GM18520 (cell line): ENCODE data around the gene ADH6.
"Not testable (repeated sequence)": the region's sequence is repeated elsewhere in the genome, so short reads cannot be mapped to it uniquely, and the experiment has no call there.

Source experiments
- ATAC-seq: cut with Tn5 transposase; IDR thresholded peaks from one replicate; pipeline ENCODE4 v1.9.1; 2021; ENCODE audit not compliant: unreplicated experiment

ADH6 gene

DNA sequence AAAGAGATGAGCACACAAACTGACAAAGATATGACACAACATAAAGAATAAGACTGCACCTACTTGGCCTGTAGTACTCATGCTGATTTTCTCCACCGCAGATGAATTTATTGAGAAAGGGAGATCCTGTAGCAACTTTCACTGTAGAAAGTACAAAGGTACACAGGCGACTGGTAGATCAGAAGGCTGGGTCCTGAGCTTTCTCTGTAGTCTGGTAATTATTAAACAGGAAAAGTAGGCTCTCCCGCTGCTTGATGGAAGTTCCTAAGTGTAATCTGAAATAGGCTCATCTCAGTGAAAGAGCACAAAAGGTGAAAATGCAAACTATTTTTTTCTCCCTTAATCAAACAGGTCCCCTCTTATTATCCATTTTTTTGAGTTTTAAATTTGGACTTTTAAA lies at the start of gene ADH6:
TSS of gene ADH6 (minus strand) at position 175 of the 400 bp plus-strand sequence. CDS start at position 81, 94 bp downstream.
- no peak for ATAC-seq

DNA sequence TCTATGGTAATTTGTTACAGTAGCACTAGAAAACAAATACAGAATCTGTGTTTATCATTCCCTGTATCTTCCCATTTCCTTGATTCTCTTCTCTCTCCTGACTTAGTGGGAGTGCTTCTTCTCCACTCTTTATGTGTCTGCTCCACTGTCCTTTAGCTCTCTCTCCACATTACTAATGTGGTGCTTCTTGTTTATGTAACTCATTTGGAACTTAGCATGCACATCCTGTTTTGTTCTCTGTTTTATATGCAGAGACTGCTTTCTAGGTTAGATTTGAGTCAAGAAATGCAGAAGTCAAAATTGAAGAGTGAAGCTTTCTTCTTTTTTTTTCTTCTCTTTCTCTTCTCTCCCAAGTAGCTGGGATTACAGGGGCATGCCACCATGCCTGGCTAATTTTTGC lies 45.9 kb upstream of the ADH6 start:
- ATAC-seq = no peak

DNA sequence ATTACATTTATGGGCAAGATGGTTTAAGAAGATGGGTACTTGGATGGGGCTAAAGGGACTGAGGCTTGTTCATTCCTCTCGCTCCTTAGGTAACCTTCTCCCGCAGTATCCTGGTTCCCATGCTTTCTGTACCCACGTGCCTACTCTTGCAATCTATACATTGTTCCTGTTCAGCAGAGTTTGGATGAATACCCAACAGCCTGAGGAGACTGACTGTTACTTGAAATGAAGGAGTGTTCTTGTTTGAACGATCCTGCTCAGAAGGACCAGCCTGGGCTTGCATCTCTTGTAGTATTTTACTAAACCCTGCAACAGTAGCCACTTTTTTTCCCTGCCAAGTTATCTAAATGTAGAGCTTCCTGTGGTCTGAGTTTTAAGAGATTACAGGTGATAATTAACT lies 33.7 kb upstream of the ADH6 start:
- ATAC-seq = no peak

DNA sequence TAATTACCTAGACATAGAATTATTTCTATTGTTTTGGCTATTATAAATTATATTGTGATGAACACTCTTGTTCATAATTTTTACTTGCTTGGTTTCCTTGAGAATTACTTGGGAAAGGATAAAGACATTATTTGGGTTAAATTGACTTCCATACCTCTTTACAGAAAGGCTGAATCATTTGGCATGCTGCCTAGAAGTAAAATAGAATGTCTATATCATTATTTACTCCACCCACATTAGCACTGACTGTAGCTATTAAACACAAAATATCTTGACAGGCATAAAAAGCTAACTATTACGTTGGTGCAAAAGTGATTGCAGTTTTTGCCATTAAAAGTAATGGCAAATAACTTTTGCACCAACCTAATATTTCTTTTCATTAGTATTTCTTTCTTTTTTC lies 29.7 kb upstream of the ADH6 start:
- no peak for ATAC-seq

DNA sequence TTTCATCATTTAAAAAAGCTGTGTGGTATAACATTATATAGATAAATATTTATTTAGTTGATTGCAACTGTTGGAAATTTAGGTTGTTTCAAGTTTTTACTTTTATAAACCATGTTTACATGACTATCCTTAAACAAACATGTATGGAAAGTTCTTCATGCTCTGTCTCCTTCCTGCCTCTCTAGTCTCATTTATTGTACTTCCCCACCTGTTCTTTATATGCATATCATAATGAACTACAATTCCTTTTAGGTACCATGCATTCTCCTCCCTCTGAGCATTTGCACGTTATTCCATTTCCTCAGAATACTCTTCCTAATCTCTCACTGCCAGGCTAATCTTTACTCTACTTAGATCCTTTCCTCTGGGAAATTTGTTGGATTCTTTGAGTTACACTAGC lies 16.9 kb upstream of the ADH6 start:
- ATAC-seq = no peak

DNA sequence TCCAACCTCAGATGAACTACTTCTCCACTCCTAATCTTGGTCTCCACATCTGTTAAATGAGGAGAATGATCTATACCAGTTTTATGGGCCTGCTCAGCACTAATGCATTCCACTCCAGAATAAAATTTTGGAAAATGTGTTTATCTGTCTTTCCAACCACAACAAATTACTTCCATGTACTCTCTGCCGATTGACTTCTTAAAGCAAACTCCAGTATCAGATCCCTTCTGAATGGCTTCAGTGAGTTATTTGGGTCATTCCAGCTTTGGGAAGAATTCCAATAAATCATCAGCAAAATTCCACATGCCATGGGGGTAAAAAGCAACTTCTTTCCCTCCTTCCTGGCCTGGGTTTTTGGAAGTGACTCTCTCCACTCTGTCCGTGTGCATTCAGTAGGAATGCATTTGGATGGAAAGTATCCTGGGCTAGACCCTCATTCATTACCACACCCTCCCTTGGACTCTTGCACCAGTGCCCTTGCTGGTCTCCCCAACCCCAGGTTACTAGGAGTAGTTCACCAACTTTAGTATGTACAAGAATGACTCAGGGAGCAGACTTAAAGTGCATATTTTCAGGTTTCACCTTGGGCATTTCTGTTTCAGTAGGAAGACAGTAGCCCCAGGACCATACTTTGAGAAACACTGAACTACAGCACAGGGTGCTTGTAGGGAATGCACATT lies 15.4 kb upstream of the ADH6 start:
- ATAC-seq = no peak

DNA sequence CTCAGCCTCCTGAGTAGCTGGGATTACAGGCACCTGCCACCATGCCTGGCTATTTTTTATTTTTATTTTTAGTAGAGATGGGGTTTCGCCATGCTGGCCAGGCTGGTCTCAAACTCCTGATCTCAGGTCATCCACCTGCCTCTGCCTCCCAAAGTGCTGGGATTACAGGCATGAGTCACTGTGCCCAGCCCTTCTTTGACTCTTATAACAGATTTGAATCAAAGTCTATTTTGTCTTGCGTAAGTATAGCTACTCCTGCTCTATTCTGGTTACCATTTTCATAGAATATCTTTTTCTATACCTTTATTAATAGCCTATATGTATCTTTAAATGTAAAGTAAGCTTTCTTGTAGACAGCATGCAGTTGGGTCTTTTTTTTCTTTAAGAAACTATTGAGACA lies 14.4 kb upstream of the ADH6 start:
- not testable (repeated sequence) for ATAC-seq

DNA sequence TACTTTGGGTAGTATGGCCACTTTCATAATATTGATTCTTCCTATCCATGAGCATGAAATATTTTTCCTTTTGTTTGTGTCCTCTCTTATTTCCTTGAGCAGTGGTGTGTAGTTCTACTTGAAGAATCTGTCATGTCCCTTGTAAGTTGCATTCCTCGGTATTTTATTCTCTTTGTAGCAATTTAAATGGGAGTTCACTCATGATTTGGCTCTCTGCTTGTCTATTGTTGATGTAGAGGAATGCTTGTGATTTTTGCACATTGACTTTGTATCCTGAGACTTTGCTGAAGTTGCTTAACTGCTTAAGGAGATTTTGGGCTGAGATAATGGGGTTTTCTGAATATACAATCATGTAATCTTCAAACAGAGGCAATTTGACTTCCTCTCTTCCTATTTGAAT lies 9.7 kb upstream of the ADH6 start:
- not testable (repeated sequence) for ATAC-seq

DNA sequence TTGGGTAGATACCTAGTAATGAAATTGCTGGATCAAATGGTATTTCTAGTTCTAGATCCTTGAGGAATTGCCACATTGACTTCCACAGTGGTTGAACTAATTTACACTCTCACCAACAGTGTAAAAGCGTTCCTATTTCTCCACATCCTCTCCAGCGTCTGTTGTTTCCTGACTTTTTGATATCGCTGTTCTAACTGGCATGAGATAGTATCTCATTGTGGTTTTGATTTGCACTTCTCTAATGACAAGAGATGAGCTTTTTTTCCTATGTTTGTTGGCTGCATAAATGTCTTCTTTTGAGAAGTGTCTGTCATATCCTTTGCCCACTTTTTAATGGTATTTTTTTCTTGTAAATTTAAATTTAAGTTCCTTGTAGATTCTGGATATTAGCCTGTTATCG lies 8.6 kb upstream of the ADH6 start:
- not testable (repeated sequence) for ATAC-seq

DNA sequence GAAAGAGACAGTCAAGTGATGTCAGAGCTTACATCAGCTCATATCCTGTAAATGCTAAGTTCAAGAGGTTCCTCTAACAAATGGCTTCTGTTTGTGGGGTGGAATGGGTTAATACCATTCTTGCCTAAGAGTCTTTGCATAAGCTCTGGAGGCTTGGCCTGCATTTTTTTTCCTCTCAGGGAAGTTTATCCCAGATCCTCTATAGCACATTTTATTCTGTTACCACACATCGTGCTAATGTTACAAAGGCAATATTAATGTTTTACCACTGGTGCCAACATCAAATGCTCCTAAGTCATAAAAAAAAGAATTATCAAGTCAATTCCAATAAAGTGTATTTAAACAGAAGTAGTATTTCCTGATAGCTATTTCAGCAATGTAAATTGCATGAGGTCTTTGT lies 2.9 kb upstream of the ADH6 start:
- ATAC-seq = no peak

DNA sequence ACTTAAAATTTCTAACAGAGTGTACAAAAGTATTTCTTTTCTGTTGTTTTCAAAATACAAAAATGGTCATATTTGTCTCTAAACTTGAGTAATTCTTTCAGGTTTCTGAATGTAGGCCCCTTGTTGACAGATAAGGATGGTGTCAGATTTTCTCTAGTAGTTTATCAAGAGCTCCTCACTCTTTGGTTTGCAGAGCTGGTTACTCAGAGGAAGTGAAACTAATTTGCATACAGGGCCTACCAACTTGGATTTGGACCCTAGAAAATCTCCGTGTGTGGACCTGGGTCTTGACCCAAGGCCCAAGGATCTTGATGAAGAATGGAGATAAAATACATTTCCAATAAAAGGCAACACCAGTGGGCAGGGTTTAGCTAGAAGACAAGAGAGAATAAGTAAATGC lies 433 bp upstream of the ADH6 start:
- ATAC-seq = no peak

DNA sequence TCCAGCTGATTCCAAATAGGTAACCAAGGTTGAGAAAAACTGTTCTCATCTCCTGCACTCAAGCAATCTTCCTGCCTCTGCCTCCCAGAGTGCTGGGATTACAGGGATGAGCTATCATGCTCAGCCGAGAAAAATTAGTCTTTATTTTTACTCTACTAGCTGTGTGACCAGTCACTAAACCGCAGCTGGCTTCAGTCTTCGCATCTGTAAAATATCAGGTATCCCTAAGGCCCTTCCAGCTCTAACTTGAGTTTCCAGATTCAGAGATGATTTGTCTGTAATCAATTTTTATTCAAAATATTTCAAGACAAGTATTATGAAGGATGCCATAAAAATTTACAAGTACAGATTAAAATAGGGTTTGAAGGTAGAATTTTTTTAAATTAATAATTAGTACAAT lies 3.5 kb downstream of the ADH6 start:
- ATAC-seq = no peak

DNA sequence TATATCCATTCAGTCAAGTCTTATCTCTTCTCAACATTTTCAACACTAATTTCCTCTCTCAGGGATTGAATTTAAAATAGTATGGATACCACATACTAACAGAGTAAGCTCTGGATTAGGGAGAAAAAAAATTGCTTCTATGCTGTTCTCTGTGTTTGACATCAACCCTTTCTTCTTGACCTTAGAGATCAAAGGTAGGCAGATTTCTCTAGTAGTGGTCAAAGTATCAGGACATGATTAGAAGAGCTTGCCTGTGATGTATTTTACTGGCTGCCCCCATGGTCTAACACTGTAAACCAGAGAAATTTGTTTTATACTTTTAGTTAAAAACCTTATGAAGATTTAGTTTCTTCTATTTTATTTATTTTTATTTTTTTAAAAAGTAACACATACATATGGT lies 8.3 kb downstream of the ADH6 start:
- no peak for ATAC-seq

DNA sequence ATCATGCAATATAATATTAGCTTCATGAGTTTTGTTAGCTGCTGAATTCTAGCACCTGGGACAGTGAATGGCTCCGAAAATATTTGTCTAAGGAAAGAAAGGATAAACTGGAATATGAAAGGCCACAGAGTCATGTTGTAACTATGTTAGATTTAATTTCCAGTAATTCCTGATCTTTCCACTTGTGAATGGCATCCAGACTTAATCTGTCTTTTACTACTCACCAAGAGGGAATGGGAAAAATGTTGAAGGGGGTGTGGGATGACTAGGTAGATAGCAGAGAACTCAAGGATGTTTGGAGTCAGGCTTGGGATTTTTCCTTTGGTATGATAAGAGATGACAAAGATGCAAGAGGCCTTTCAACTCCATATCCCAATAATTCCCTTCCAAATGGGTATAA lies 9.4 kb downstream of the ADH6 start:
- ATAC-seq = no peak

DNA sequence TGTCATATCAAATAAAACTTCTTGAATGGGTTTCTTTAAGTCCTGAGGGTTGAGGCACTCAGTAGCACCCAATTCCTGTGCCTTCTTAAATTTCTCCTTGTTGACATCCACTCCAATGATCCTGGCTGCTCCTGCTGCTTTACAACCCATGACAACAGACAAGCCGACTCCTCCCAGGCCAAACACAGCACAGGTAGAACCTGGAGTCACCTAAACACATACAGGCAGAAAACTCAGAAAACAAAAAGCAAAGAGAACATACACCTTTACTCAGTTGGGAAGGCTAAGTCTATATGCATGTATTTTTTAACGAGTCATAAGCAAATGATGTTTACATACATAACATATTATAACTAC lies 10.3 kb downstream of the ADH6 start:
- ATAC-seq = no peak

DNA sequence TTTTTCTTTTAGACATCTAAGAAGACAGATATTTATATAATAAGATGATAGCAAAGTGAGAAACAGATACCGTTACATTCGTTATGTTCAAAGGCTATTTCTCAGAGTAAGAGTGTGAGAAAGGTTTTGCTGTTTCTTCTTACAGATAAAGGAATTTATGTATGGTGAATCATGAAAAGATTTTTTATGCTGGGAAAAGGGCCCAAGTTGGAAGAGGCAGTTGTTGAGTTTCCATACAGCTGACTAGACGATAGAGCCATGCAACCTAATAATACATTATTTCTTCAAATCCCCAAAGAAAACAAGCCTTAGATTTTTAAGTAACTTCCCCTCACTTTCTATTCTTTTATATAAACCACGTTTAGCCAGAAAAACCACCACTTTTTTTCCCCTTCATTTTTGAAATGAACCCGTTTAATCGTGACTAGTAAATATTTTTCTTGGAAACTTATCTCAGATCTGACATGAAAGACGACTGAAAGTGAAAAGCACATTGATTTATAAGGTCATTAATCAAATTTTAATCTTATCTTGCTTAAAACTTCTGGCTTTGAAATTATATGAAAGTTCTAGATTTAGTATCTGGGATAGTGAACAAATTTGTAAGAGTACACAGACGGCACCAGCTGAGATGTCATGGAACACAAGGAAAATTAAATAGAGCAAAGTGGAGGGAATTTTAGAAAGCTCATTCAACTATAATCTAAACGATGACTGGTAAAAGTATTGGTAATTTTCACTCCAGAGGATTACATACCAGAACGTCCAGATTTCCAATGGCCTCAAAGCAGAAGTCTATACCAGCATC lies 10.9 kb downstream of the ADH6 start:
- no peak for ATAC-seq

DNA sequence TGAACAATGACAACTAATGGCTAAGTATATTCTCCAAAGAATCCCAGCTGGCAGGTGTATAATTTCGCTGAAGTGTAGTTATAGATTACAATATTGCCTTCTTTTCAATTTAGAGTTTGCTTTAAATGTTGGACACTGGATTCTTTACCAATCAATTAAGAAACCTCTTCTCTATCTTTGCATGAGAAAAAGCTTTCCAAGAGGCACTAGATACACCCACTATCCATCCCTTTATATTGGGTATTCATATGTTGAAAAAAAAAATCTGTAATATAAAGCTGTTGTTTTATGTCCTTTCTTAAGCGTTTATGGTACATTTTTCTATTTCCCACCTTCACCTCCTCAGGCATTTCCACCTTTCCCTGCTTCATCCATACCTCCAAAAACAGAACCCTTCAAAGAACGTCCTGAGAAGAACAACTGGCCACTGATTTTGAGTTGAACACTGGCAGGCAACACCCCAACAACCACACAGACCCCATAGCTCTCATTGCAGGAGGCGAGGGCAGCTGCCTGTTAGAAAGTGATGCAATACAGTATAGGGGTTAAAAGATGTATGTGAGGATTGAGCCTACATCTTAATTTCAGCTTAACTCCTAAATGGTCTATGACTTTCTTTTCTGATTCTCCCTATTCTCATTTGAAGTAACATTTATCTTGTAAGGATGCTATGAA lies 11.8 kb downstream of the ADH6 start:
- no peak for ATAC-seq

DNA sequence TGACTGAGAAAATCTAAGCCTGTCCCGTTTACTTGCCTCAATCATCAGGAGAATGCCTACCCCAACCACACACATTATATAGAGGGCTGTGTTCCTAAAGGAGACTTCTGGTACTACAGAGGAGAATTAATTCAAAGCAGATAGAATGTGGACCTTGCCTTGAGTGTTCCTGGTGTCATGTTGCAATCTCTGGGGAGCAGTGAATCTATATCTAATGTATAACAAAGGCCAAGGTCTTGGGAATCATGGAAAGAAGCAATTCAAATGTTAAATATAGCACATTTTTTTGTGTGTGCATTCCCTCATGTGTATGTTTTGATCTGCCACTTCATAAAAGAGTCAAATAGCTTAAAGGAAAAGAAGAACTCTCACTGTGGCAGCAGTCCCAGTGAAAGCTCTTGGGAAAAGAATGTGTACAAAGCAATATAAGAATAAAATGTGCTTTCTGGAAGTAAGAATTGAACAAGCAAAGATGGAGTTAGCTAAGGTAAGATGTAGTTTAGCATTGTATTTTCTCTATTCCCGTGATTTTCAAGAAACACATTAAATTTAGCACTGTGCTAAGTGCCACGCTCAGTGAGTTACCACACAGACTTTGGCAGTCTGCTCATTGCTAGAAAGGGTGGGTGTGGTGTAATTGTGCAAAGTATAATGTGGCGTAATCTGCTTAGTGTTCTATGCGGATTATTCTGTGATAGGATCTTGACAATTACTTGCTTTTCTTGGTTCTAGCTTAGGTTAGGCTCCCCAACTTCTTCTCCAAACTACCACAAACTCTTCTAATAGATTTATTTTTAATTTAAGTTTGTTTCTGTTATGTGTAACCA lies 13.7 kb downstream of the ADH6 start:
- ATAC-seq = no peak

DNA sequence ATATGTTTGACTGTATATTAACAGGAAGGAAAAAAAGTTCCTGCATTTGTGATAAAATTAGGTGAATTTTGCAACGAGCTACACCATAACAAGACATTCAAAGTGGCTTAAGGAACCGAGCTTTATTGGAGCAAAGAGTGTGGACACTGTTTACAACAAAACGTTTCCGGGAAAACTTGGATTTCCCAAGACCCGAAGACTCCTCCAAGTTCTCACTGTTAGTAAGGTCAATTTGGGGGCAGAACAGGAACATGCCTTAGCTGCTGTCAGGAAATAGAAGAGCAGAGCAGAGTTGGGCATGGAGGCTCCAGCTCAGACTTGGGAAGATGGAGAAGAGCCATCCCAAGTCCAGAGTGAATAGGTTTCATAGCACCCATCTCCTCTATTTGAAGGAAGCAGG lies 16.5 kb downstream of the ADH6 start:
- no peak for ATAC-seq

DNA sequence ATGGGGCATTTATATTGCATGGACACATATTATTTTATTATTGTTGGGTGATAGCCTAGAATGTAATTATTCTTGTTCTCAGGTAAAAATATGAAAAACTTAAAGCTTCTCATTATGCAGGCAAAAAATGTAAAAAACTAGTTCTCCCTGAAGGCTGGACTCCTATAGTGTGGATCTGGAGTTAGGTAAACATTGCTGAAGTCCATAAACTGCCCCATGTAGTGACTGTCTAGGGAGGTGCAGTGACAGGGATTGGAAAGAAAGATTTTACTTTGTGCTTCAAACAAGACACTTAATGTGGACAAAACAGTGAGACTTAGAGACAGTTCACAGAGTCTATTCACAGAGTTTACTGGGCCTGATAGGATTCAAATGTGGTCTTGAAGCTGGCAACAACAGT lies 17.0 kb downstream of the ADH6 start:
- no peak for ATAC-seq

DNA sequence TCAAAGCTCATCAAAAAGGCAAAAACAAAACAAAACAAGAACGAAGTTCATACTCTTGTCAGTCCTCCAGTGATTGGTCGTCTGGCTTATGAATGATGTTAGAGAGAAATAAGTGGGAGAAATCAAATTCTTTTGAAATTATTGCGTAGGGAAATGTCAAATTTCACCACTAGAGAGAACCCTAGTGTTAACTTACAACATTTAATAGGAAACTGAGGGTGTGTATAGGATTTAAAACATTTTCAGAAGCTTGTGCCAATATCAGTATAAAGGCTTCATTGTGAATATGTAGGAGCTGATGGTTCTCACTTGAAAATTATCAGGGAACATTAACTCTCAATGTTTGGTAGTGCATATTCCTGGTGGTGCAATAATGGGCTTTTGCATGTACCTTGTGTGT lies 17.4 kb downstream of the ADH6 start:
- no peak for ATAC-seq
